ENCODE measurements around the gene SRP19.
"Not testable (repeated sequence)": the region's sequence is repeated elsewhere in the genome, so short reads cannot be mapped to it uniquely, and the experiment has no call there.

SRP19 gene

DNA sequence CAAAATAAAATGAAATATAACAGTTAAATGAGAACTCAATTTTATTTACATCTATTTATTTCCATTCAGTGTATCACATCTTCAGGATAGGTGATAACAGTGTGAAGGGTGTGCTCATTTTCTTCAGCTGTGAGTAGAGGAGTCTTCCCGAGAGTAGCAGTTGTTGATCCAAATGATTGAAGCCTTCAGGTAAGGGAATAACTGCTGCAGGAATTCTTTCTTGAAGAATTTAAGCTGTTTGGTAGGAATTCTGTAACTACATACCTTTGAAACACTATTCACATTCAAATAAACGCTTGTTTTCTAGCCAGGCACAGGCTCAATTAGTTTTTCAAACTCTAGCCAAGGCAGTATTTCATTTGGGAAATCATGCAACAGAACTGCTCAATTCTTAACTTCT, 15.3 kb downstream of the SRP19 start:
- FAIRE-seq: peak; percentile 55

DNA sequence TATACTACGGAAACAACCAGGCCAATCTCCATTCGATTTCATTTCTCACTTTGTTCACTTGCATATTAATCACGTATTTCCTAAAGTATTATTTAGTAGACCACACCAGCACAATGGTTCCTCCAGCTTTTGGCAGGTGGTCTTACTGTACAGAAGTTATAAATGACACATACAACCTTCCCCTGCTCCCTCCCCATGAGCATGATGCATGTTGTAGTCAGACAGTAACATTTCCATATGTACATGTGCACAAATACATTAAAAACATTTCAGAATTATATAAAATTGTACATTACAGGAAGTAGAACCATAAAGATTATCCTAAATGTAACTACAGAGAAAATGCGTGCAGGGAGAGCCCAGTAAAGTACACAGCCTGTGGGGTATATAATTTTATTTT, 17.0 kb downstream of the SRP19 start:
- no peak for FAIRE-seq

DNA sequence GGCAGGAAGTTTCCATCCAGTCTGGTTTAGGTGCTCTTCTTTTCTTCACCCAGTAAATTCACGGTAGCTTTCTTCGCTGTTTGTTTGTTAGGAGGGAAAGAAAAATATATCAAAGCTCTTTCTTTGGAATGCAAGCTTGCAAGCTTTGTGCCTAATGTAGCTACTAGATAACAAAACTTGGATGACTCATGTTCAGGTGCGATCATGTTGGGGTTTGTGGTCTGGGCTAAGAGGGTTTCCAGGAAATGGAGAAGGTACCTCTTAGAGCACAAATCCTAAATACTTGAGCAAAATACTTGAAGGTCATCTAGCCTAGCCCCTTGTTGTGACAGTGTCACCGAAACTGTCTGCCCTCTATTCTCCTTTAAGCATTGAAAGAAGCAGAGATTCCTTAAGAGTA, 17.7 kb downstream of the SRP19 start:
- FAIRE-seq: no peak

DNA sequence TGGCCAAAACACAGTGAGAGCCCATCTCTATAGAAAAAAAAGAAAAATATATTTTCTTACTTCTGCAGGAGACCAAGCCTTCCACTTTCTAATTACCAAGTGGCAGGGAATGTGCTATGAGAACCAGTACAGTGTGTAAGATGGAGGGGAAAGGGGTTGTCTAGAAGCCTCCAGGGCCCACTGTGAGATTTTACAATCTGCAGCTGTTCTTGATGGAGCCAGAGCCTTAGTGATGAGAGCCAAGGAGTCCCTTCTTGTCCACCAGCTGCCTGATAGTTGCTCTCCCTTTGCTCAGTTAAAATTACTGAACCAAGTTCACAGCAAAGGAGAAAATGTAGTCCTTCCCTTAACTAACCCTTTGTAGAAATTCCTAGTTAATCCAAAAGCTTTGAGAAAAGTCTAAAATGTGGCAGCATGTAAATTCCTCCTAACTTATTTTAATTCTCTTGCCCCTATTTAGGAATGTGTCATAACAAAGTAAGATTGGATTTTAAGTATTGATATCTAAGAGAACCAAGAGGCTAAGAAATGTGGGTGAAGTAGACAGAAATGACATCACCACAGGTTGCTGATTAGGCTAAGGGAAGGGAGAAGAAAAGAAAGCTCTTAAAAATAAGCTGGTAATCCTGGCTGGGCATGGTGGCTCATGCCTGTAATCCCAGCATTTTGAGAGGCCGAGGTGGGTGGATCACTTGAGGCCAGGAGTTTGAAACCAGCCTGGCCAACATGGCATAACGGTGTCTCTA, 19.3 kb downstream of the SRP19 start:
- no peak for FAIRE-seq

DNA sequence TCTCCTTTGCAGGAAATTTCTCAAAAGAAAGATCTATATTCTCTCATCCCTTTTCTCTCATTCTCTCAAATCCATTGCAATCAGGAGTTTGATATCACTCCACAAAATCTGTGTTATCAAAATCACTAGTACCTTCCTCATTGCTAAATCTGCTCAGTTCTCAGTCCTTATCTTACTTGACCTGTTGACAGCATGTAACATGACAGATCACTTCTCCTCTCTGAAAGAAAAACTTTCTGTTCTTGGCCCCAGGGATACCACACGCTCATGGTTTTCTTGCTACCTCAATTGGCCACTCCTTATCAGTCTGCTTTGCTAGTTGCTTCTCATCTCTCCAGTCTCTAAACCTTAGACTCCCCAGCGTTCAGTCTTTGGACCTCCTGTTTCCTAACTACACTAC, 22.1 kb downstream of the SRP19 start:
- no peak for FAIRE-seq

DNA sequence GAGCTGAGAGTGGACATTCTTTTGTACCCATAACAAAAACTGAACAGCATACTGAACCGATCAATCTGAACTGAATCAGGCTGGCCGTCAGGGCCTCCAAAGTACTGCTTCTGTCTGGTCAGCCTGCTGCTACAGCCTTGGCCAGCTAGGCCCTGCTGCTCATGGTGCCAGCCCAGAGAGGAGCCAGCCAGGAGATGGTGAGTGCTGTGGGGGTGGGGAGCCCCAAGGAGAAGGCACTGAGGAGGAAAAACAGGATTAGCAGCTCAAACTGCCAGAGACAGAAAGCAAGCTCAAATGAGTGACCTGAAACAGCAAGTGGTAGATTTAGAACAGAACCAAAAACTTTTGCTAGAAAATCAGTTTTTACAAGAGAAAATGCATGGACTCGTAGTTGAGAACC, 23.9 kb downstream of the SRP19 start:
- FAIRE-seq: no peak

DNA sequence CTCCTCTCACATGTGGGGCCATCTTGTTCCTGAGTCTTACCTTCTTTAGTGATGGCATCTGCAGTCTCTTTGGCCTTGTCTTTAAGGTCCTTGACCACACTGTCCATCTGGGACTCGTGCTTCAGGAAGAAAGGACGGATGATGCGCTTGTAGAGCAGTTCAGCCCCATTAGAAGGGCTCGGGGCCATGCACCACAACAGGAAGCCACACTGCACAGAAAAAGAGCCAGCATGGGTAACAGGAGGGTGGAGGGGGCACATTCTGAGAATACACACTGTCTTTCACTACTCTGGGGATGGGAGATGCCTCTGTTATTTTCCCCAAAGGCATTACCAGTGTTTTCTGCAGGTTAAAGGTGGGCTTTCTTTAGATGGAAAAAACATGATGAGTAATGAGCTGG, 25.9 kb downstream of the SRP19 start:
- no peak for FAIRE-seq

DNA sequence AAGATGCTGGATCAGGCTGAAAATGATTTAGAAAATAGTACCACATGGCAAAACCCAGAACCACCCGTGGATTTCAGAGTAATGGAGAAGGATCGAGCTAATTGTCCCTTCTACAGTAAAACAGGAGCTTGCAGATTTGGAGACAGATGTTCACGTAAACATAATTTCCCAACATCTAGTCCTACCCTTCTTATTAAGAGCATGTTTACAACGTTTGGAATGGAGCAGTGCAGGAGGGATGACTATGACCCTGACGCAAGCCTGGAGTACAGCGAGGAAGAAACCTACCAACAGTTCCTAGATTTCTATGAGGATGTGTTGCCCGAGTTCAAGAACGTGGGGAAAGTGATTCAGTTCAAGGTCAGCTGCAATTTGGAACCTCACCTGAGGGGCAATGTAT, 31.0 kb downstream of the SRP19 start:
- not testable (repeated sequence) for FAIRE-seq

DNA sequence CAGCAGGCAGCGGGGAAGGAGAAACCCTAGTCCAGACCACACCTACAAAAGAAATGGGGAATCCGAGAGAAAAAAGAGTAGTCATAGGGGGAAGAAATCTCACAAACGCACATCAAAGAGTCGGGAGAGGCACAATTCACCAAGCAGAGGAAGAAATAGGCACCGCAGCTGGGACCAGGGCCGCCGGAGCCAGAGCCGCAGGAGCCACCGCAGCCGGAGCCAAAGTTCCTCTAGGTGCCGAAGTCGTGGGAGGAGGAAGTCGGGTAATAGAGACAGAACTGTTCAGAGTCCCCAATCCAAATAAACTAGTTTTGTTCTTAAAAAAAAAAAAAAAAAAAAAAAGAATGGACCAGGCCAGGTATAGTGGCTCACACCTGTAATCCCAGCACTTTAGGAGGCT, 31.7 kb downstream of the SRP19 start:
- no peak for FAIRE-seq

DNA sequence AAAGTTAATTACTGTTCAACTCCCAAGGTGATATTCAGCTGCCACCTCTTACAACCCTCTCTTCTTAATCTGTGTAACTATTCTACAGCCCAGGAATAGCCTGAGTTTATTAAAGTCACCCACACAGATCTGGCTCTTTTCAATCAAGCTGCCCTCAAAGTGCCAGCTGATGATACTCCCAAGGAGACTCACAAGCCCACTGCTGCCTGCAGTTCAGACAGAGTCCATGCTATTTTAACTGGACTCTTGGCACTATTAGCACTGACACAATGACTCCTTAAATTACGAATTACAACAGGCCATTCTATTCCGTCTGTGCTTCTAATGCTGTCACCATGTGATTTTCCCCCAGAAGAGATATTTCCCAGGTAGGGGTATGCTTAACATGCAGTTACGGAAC, 34.6 kb downstream of the SRP19 start:
- no peak for FAIRE-seq

DNA sequence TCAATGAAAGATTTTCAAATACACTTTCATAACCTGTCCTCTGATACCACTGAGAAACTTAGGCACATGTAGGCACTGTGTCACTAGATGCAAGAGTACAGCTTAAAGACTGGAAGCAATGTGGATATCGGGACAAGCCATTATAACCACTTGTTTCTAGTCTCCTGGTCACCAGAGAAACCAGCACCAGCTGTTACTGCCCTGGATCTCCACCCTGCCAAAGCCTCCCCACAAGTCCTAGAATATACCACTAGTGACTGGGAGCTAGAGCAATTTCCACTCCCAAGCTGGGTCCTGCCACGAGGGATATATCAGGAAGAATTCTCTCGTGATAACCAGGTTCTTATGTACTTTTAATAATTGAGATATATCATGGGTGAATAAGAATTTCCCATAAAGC, 41.5 kb downstream of the SRP19 start:
- FAIRE-seq: no peak

DNA sequence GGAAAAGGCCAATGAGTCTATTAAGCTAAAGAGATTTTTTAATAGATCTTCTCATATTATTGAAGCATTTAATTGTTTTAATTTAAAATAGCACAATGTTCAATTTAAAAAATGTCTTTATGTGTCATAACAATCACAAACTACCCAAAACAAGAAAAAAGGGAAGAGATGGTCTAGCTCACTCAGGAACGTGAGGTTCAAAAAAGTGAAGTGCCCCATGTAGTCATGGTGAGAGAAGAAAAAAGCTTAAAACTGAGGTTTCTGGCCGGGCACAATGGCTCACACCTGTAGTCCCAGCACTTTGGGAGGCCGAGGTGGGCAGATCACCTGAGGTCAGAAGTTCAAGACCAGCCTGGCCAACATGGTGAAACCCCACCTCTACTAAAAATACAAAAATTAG, 43.9 kb downstream of the SRP19 start:
- FAIRE-seq: not testable (repeated sequence)

DNA sequence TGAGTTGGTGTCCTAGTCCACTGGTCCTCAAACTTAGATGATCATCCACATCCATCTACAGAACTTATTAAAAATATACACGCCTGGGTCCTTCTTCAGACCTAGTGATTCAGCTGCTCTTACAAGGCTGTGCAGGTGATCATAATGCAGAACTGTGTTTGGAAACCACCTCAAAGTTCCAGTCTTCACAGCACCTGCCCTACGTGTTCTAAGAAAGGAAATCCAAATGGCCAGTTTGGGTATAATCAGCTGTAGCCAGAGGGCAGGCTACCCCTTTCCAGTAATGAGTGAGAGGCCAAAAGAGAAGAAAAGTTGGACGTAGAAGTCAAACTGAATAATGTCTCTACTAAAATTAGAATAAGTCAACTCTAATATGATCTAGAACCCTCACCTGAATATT, 45.5 kb downstream of the SRP19 start:
- FAIRE-seq: no peak

DNA sequence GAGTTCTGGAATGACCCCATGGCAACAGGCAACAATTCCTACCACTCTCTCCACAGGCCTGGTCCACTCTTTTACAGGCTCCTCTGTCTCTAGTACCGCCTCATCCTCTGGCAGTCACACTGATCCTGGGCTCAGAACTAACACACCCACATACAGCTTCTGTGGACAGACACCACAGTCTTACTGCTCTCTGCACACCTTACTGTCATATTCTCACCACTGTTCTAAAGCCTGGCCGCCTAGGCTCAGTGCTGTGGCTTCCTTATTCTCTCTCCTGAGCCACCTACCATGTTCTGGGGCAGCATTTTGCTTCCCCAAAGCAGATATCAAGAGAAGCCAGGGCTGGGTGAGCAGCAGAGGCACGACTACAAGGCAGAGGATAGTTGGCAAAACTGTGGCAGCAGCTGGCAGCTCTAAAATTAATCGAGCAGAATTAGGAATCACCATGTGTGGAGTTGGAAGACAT, 46.1 kb downstream of the SRP19 start:
- FAIRE-seq: no peak

DNA sequence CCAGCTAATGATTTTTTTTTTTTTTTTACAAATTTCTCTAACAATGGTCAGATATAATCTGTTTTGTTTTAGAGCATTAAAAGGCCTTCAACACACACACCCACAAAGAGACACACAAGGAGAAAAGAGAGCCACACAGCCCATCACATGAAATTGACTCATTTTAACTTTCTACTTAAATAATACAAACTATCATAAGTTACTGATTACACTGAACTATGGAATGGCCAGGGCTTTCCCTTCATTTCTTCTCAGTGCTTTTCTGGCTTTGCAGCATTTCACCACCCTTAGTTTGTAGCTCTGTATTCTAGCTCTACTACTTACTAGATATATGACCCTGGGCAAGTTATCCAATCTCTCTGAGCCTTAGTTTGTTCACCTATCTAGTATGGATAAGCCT, 47.8 kb downstream of the SRP19 start:
- FAIRE-seq: no peak

DNA sequence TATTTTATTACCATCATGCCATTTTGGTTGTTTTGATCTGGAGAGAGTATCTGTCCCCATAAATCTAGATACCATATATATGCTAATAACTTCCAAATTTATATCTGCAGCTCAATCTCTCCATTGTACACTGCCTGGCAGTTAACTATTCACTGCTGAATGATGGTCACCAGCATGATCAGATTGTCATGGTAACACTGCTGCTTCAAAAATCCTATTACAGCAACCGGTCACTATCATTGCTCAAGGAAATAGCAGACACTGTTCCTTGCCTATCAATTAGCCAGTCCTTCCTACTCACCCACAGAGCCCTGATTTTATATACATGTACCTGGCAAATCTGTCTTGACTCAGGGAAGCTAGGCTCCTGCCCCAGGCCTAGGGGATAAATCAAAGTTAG, 49.4 kb downstream of the SRP19 start:
- FAIRE-seq: no peak

DNA sequence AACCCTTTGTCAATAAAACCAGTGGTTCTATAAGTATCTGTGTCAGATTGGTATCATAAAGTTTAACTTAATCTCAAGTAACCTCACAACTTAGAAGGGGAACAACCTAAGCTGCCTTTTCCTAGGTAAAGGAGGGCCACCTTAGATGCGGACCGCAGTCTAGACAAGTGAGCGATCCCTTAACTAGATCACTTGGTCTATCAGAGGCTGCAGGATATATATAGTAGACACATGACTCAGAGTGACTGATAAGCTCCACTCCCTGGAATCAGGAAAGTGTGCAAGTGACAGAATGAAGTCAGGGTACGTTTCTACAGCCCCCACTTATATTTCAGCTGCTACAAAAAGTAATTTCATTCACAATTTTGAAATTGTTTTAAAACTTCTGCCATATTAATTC, 53.5 kb downstream of the SRP19 start:
- FAIRE-seq: no peak

DNA sequence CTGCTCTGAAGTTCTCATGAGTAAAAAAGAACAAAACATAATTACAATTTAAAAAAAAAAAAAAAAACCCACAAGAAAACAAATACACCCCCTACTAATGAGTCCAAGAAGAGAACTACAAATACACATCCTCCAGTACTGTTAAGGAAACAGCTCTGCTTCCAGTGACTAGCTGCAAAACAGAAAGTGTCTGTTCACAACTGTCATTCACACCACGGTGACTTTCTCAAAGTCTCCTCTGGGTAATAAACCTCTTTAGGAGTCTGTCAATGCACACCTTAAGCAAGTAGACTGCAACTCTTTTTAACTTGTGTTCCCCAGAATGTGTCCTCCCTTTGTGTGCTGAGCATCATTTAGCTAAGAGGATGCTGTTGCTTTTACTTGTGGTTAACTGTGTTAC, 54.7 kb downstream of the SRP19 start:
- FAIRE-seq: no peak

DNA sequence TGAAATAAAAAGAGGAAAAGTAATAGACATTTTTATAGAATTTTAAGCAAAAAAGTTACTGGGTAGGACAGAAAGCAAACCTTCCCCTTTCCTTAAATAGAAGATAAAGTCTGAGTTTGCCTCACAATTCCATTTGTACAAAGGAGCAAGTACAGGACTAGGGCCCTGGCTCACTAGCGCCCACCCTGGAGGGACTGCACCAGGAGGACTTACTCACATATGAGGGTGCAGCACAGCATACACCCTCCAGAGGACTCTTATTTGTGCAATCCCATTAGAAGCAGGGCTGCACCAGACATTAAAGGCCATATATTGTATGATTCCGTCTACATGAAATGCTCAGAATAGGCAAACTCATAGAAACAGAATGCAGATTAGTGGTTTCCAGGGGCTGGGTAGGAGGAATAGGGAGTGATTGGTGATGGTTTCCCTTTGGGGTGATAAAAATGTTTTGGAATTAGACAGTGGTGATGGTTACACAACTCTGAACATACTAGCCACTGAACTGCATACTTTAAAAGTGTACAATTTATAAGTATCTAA, 56.4 kb downstream of the SRP19 start:
- FAIRE-seq: no peak

DNA sequence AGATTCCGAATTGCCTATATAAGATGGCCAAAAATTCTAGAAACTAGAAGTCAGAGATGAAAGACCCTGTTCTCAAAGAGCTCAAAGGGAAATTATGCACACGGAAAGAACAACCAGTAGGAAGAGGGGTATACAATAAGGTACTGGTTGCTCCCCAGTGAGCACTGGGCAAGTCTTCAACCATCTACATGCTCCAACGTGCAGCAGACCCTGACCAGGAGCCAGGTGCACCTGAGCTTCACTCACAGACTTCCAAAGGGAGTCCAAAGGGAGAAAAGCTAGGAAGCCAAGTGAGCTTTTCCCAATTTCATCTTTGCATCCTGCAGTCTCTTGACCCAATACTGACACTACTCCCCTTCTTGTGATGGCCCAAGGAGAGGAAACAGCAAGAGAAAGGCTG, 57.0 kb downstream of the SRP19 start:
- no peak for FAIRE-seq

DNA sequence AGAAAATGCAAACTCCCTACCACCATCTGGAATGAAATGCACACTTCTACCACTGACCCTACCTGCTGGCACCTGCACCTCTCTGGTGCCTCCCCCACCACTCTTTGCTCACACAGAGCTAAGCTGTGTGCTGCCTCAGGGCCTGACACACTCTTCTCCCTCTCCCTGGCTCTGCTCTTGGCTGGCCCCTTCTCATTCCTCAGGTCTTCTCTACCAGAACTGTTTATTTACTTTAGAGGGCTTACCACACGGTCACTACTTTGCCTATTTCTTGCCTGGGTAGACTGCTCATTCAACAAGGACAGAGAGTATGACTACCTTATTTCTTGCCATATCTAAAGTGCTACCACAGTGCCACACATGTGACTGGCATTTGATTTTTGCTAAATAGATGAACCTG, 57.6 kb downstream of the SRP19 start:
- no peak for FAIRE-seq
